NCI-H774 (cell line): Measurements from ENCODE around the gene MAP3K13.

Source experiments
- DNase-seq: peaks from one replicate; lab custom pipeline; 2025; lab: John Stamatoyannopoulos, UW

The MAP3K13 gene

GRCh38 chr3:185362850-185363661 is at the start of gene MAP3K13:
MAP3K13 (plus strand) TSS chr3:185363136; CDS start chr3:185428582, 65,446 bp downstream.
- peak; percentile 98 for DNase-seq

GRCh38 chr3:185313693-185314246 is 49.2 kb upstream of the MAP3K13 start:
- no peak for DNase-seq

- DNase-seq, result no peak
Measured at GRCh38 chr3:185316740-185317412, 46.1 kb upstream of the MAP3K13 start.

- DNase-seq, result no peak
Measured at GRCh38 chr3:185317674-185318073, 45.3 kb upstream of the MAP3K13 start.

GRCh38 chr3:185318141-185318540 is 44.8 kb upstream of the MAP3K13 start:
- DNase-seq, result peak; percentile 17

GRCh38 chr3:185319801-185320200 is 43.1 kb upstream of the MAP3K13 start:
- no peak for DNase-seq

- no peak for DNase-seq
Measured at GRCh38 chr3:185320949-185321348, 42.0 kb upstream of the MAP3K13 start.

GRCh38 chr3:185322101-185322719 is 40.7 kb upstream of the MAP3K13 start:
- no peak for DNase-seq

- no peak for DNase-seq
Measured at GRCh38 chr3:185325946-185326791, 36.8 kb upstream of the MAP3K13 start.

GRCh38 chr3:185327062-185327461 is 35.9 kb upstream of the MAP3K13 start:
- DNase-seq, result no peak

GRCh38 chr3:185328324-185329004 is 34.5 kb upstream of the MAP3K13 start:
- no peak for DNase-seq

- DNase-seq, result no peak
Measured at GRCh38 chr3:185330238-185330637, 32.7 kb upstream of the MAP3K13 start.

- DNase-seq, result peak; percentile 63
Measured at GRCh38 chr3:185330644-185331043, 32.3 kb upstream of the MAP3K13 start.

GRCh38 chr3:185332026-185332735 is 30.8 kb upstream of the MAP3K13 start:
- peak; percentile 95 for DNase-seq

GRCh38 chr3:185335799-185336198 is 27.1 kb upstream of the MAP3K13 start:
- no peak for DNase-seq

GRCh38 chr3:185337231-185337816 is 25.6 kb upstream of the MAP3K13 start:
- peak; percentile 52 for DNase-seq

- no peak for DNase-seq
Measured at GRCh38 chr3:185339945-185340344, 23.0 kb upstream of the MAP3K13 start.

GRCh38 chr3:185340751-185341150 is 22.2 kb upstream of the MAP3K13 start:
- no peak for DNase-seq

GRCh38 chr3:185341616-185342458 is 21.1 kb upstream of the MAP3K13 start:
- no peak for DNase-seq
